Astrocyte (in vitro differentiated cells and primary cell): ENCODE results near the gene KCNK5. TPM values are rescaled to one million over a fixed set of nuclear protein-coding genes. Genes with fewer than 3 reads are reported as not detected.

Experiments used
- DNase-seq: peaks from one replicate; pipeline ENCODE4 v3.0.0-alpha.2; 2010; ENCODE audit warnings: low read depth
- FAIRE-seq: peaks from 2 replicates; lab custom pipeline; 2011; peaks lifted over from hg19 to GRCh38; lab: Jason Lieb, UNC
- H2AFZ ChIP-seq: 2 replicates; pipeline ENCODE4 v1.6.0; 2012; ENCODE audit warnings: low read depth, low read length, inconsistent platforms
- H3K27ac ChIP-seq: 2 replicates; pipeline ENCODE4 v1.5.1; 2011; ENCODE audit warnings: low read depth, low read length, inconsistent platforms
- H3K27me3 ChIP-seq: 2 replicates; pipeline ENCODE4 v1.6.0; 2011; ENCODE audit warnings: low read length, inconsistent platforms; ENCODE audit not compliant: insufficient read depth
- H3K36me3 ChIP-seq: 2 replicates; pipeline ENCODE4 v1.5.1; 2011; ENCODE audit warnings: low read length, inconsistent platforms; ENCODE audit not compliant: insufficient read depth
- H3K4me1 ChIP-seq: 2 replicates; pipeline ENCODE4 v1.5.1; 2011; ENCODE audit warnings: low read length, inconsistent platforms; ENCODE audit not compliant: insufficient read depth
- H3K4me2 ChIP-seq: 2 replicates; pipeline ENCODE4 v1.6.0; 2012; ENCODE audit warnings: low read length, inconsistent platforms
- H3K4me3 ChIP-seq: 2 replicates; pipeline ENCODE4 v1.5.1; 2011; ENCODE audit warnings: low read depth, mild to moderate bottlenecking, low read length, inconsistent platforms; ENCODE audit not compliant: insufficient read depth
- H3K79me2 ChIP-seq: 2 replicates; pipeline ENCODE4 v1.6.0; 2012; ENCODE audit warnings: mild to moderate bottlenecking, low read length, inconsistent platforms; ENCODE audit not compliant: insufficient read depth
- H3K9ac ChIP-seq: 2 replicates; pipeline ENCODE4 v1.6.0; 2012; ENCODE audit warnings: mild to moderate bottlenecking, low read length, inconsistent platforms
- H3K9me3 ChIP-seq: 2 replicates; pipeline ENCODE4 v1.5.1; 2012; ENCODE audit warnings: low read depth, mild to moderate bottlenecking, low read length, inconsistent platforms; ENCODE audit not compliant: insufficient read depth
- H4K20me1 ChIP-seq: 2 replicates; pipeline ENCODE4 v1.6.0; 2012; ENCODE audit warnings: low read length, inconsistent platforms; ENCODE audit not compliant: insufficient read depth
- H3K27ac Mint-ChIP-seq: one replicate; pipeline ENCODE4 v1.8.0; 2021; ENCODE audit warnings: mild to moderate bottlenecking, mixed read lengths; ENCODE audit not compliant: unreplicated experiment
- H3K27me3 Mint-ChIP-seq: one replicate; pipeline ENCODE4 v1.8.0; 2021; ENCODE audit warnings: low read depth, mixed read lengths; ENCODE audit not compliant: unreplicated experiment
- H3K36me3 Mint-ChIP-seq: one replicate; pipeline ENCODE4 v1.8.0; 2021; ENCODE audit warnings: low read depth, mixed read lengths; ENCODE audit not compliant: unreplicated experiment
- H3K4me1 Mint-ChIP-seq: one replicate; pipeline ENCODE4 v1.8.0; 2021; ENCODE audit warnings: low read depth, mixed read lengths; ENCODE audit not compliant: unreplicated experiment
- H3K4me3 Mint-ChIP-seq: one replicate; pipeline ENCODE4 v1.8.0; 2021; ENCODE audit warnings: mild to moderate bottlenecking, moderate library complexity, mixed read lengths; ENCODE audit not compliant: unreplicated experiment
- H3K9me3 Mint-ChIP-seq: one replicate; pipeline ENCODE4 v1.8.0; 2021; ENCODE audit warnings: mild to moderate bottlenecking, mixed read lengths; ENCODE audit not compliant: unreplicated experiment
- CTCF ChIP-seq: IDR thresholded peaks from 2 replicates; pipeline ENCODE4 v1.5.1; 2011; ENCODE audit warnings: low read depth, mild to moderate bottlenecking, inconsistent platforms, low read length, moderate library complexity; ENCODE audit not compliant: insufficient read depth
- EZH2 ChIP-seq: IDR thresholded peaks from 2 replicates; pipeline ENCODE4 v1.6.1; 2012; ENCODE audit warnings: mild to moderate bottlenecking, low read length, inconsistent platforms; ENCODE audit not compliant: insufficient read depth
- total RNA-seq: library from RNA; stranded (reverse); gene quantifications from 2 replicates; pipeline ENCODE4 v1.2.1, GENCODE V29; 2021

The KCNK5 gene
- total RNA-seq, 1 donor from 2014 or later: 0.14 TPM

- H3K9me3 ChIP-seq: no peaks in the 10 kb centered on the region
- H3K9ac ChIP-seq: no peak overlapping the region
- FAIRE-seq: no peak
- H3K79me2 ChIP-seq: no peaks in the 10 kb centered on the region
- Mint-ChIP-seq H3K9me3 (no peaks in the 10 kb centered on the region), H3K27me3 (peaks cover 21% of the 10 kb centered on the region), H3K4me3 (no peak overlapping the region), H3K36me3 (peaks cover 5% of the 10 kb centered on the region), H3K4me1 (no peaks in the 10 kb centered on the region), H3K27ac (no peak overlapping the region)
- no peaks in the 10 kb centered on the region for H4K20me1 ChIP-seq
- no peak overlapping the region for H3K4me2 ChIP-seq
- H2AFZ ChIP-seq: no peak overlapping the region
- H3K27ac ChIP-seq: no peak overlapping the region
- DNase-seq: no peak
- no peak overlapping the region for H3K4me3 ChIP-seq
- H3K36me3 ChIP-seq: no peaks in the 10 kb centered on the region
- no peaks in the 10 kb centered on the region for H3K4me1 ChIP-seq
- H3K27me3 ChIP-seq: no peaks in the 10 kb centered on the region
- TF ChIP-seq CTCF (no peak), EZH2 (no peak)
Observed at GRCh38 chr6:39188098-39188450, 41.2 kb downstream of the KCNK5 start.

GRCh38 chr6:39184906-39185580 is 44.2 kb downstream of the KCNK5 start:
- Mint-ChIP-seq H3K36me3 (peaks cover 5% of the 10 kb centered on the region), H3K27me3 (peaks cover 23% of the 10 kb centered on the region), H3K9me3 (peaks cover 2% of the 10 kb centered on the region), H3K4me3 (no peak overlapping the region), H3K4me1 (no peaks in the 10 kb centered on the region), H3K27ac (no peak overlapping the region)
- TF ChIP-seq EZH2 (no peak), CTCF (no peak)
- no peaks in the 10 kb centered on the region for H3K36me3 ChIP-seq
- H3K9me3 ChIP-seq: no peaks in the 10 kb centered on the region
- H3K4me3 ChIP-seq: no peak overlapping the region
- DNase-seq: no peak
- no peaks in the 10 kb centered on the region for H3K4me1 ChIP-seq
- no peaks in the 10 kb centered on the region for H3K27me3 ChIP-seq
- no peak overlapping the region for H3K4me2 ChIP-seq
- no peaks in the 10 kb centered on the region for H3K79me2 ChIP-seq
- FAIRE-seq: no peak
- no peak overlapping the region for H3K9ac ChIP-seq
- H3K27ac ChIP-seq: no peak overlapping the region
- H2AFZ ChIP-seq: no peak overlapping the region
- H4K20me1 ChIP-seq: no peaks in the 10 kb centered on the region

GRCh38 chr6:39182604-39183003 is 46.7 kb downstream of the KCNK5 start:
- no peak for FAIRE-seq
- H3K9me3 Mint-ChIP-seq: peaks cover 7% of the 10 kb centered on the region
- no peak overlapping the region for H3K27ac Mint-ChIP-seq

More at GRCh38 chr6:39182604-39183003, 46.7 kb downstream of the KCNK5 start:
- no peak overlapping the region for H3K27ac ChIP-seq
- H3K4me1 Mint-ChIP-seq: no peaks in the 10 kb centered on the region
- H4K20me1 ChIP-seq: no peaks in the 10 kb centered on the region
- no peaks in the 10 kb centered on the region for H3K79me2 ChIP-seq
- no peak for DNase-seq
- H2AFZ ChIP-seq: no peak overlapping the region
- H3K4me2 ChIP-seq: no peak overlapping the region
- H3K27me3 ChIP-seq: no peaks in the 10 kb centered on the region
- no peak overlapping the region for H3K4me3 ChIP-seq
- peaks cover 19% of the 10 kb centered on the region for H3K27me3 Mint-ChIP-seq
- TF ChIP-seq CTCF: no peak
- no peak for TF ChIP-seq EZH2
- no peak overlapping the region for H3K9ac ChIP-seq
- no peak overlapping the region for H3K4me3 Mint-ChIP-seq
- H3K9me3 ChIP-seq: no peaks in the 10 kb centered on the region
- no peaks in the 10 kb centered on the region for H3K4me1 ChIP-seq
- H3K36me3 Mint-ChIP-seq: peaks cover 2% of the 10 kb centered on the region
- H3K36me3 ChIP-seq: no peaks in the 10 kb centered on the region
